Stimulated activated CD8-positive, alpha-beta memory T cell treated with anti-CD3 and anti-CD28 coated beads, Interleukin-7, amount 100 ng/mL, for 4 hours (primary cell): ENCODE data around the gene C2CD2.

ENCODE experiments used
- DNase-seq, 2 donors: peaks; one replicate each; pipeline ENCODE4 v3.0.0-alpha.2; 2020; ENCODE audit warnings: low read depth in 2 of 2

Gene C2CD2

GRCh38 chr21:41847066-41847804 lies 106.6 kb downstream of the C2CD2 start:
- no peak for DNase-seq

- DNase-seq: no peak
Observed at GRCh38 chr21:41846536-41846935, 107.3 kb downstream of the C2CD2 start.

- DNase-seq: no peak
Observed at GRCh38 chr21:41846033-41846317, 107.8 kb downstream of the C2CD2 start.

DNA sequence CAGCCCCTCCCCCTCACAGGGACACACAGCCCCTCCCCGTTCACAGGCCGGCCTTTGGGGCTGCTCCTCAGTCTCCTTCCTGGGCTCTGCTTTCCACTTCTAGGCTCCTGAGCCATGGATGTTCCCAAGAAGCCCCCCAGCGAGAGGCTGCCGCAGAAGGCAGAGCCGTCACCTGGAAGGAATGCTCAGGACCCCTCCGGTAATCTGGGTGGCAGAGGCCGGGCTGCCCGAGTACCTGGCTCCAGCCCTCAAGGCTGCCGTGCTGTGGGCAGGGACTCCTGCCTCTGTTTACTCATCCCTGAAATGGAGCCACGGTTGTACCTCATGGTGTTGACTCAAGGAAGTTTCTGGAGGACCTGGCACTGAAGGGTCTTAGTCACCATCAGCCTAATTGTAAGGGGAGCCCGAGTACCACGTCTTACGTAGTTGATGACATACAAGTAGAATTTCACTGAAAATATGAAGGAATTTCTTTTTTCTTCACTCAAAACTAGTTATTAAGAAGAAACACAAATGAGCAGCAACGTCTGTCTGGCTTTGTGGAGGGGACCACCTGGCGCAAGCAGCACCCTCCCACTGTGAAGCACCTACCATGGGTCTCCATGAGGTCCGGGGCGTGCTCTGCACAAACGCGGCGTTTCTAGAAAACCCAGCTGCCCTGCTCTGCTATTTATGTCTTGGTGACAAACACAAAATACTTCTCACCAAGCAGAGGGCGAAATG lies 108.3 kb downstream of the C2CD2 start:
- DNase-seq: no peak

GRCh38 chr21:41843584-41843983 lies 110.2 kb downstream of the C2CD2 start:
- DNase-seq: no peak

GRCh38 chr21:41840880-41841279 lies 112.9 kb downstream of the C2CD2 start:
- DNase-seq: no peak

DNA sequence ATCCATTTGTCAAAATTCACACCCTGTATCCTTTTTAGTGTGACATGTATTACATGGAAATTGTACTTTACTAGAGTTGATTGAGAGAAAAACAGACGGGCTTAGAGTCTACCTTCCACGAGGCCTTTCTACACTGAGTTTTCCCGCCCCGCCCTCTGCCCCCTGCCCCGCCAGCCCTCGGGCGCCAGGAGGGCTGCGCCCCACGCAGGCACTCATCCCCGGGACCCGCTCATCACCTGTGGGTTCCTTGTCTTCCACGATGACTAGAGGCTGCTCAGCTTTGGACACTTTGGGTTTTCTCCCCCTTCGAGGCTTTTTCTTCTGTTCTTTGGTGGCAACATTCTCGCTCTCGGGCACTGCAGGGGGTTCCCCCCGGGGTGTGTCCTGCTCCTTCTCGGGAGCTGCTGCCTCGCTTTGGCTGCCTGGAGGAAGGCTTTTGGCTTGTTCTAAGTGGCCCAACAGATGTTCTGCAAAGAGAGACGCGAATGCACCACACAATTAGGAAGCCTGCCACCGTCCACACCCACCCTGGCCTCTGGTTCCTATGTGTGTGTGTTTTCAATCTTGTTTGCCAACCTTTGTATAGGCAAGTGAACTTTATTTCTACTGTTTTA lies 114.3 kb downstream of the C2CD2 start:
- DNase-seq: no peak

DNA sequence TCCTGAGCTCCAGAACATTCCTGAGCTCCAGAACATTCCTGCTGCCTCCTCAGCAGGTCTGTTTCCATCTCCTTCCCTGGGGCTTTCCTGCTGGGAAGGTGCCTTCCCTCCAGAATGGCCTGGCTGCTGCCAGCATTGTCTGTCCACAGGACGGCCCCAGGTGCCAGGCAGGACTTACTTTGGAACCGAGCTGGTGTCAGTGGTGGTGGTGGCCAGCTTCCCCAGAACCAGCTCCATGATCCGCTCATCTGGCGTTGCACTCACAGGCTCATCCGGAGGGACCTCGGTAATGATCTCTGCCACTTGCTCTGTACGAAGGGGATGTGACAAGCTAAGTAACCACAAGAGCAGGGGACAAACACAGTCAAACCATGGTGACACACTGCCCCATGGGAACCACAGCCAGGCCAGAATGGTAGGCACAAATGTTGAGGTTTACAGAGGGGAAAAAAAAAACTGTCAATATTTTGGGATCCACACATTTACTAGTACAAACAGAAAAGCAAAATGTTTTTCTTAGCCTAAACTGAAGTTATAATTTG lies 116.0 kb downstream of the C2CD2 start:
- DNase-seq: no peak

DNA sequence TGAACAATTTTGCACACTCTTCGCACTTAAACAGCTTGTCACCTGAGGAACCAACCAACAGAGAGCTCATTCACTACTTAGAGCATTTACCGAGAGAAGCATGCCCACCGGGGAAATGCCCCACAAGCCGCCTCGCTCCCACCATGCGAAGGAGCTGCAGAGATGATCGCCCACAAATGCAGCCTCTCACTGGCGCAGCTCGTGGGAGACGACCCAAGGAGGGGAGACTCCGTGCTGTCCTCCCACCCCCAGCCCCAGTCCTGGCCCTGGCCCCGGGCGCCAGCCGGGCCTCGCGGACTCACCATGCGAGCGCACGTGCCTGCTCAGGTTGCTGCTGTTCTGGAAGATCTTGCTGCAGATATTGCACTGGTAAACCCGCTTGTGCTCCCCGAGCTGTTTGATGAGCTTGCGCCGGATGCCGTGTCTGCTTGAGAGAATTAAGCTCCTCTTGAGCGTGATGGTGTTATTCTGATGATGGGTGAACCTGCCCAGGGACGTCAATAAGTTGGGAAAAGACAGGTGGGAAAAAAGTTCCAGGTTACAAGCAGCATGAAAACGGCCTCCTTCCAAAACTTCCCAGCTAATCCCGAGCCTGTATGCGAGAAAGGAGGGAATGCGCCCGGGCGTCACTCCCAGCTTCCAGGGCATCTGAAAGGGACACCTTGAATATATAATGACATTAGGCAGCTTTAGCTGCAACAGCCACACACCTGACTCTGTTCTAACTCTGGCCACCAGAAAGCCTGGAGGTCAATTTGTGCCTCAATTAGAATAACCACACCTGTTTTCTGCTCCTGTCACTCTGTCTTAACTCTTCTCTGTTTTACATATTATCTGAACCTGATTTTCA lies 117.4 kb downstream of the C2CD2 start:
- no peak for DNase-seq

- DNase-seq: no peak
Observed at GRCh38 chr21:41835711-41836154, 118.1 kb downstream of the C2CD2 start.
